ENCODE data around the gene MATK.

MATK gene

GRCh38 chr19:3788996-3789778 is 3.0 kb upstream of the MATK start:
- no peak for DNase-seq

DNA sequence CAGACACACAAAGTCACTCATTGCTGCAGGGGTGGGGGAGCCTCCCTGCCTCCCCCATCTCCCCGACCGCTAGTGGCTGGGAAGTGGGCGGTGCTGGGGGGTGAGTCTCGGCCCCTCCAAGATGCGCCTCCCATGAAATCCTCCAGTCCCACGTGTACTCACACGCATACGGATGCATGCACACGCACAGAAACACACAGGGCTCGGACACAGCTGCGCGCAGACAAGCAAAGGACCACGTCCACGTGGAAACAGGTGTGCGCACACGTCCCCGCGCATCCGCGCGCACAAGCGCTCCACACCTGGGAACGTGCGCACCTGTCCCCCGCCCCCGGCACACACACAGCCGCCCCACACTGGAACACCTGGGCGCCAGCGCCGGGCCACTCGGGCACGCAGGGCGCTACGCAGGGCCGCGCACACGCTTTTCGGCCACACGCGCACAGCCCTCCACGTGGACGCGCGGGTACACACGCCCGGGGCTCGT is 687 bp downstream of the MATK start:
- peak in 2 of 3 experiments; percentile 27 to 36 for DNase-seq

DNA sequence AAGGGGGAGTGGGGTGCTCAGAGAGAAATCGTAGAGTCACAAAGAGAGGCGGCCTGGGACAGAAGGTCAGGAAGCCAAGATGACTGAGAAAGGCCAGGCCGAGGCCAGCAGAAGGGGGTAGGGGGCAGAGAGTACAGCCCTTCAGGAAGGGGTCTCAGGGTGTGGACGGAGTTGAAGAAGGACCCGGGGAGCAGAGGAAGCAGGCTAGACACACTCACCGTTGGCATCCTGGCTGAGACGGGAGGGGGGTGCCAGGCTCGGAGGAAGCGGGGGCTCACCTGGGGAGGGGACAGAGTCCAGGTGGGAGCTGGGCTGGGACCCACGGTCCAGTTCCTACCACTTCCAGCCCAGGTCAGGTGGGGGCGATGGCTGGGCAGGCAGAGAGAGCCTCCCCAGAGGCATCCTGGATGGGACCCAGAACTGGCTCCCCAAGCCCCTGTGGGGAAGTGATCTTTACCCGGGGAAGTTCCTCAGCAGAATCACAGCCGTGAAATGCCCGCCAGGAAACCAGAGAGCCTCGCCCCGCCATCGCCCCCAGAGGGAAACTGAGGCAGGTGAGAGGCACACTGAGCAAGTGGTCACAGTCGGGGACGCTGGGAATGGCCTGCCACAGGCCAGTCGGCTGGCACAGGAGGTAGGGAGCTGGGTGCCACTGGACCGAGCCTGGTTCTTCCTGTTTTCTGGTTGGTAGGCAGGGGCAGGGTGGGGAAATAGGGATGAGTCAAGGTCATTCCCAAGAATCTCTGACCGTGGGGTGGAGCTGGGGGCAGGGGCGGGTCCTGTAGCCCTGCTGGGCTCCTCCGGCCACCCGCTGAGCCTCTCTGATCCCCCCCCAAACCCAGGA is 1.4 kb downstream of the MATK start:
- no peak for DNase-seq

- peak in 1 of 3 experiments; percentile 66 for DNase-seq
Observed at GRCh38 chr19:3783660-3784584, 2.3 kb downstream of the MATK start.

DNA sequence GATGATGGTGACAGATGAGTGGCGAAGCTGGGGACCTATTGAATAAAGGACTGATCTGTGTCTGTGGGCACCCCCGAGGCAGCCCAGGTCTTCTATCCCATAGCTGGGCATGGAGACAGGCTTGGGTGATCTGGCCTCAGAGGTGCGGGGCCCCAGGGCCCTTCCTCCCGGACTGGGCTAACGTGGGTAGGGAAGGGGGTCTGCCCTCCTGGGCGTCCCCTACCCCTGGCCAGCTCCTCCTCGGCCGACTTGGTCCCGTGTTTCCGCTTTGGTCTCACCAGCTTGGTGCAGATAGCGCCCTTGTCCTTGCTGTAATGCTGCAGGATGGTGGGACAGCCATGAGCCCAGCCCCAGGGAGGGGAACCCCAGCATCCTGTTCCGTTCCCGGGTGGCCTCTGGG is 3.3 kb downstream of the MATK start:
- no peak for DNase-seq

GRCh38 chr19:3782330-3782729 is 3.9 kb downstream of the MATK start:
- no peak for DNase-seq

DNA sequence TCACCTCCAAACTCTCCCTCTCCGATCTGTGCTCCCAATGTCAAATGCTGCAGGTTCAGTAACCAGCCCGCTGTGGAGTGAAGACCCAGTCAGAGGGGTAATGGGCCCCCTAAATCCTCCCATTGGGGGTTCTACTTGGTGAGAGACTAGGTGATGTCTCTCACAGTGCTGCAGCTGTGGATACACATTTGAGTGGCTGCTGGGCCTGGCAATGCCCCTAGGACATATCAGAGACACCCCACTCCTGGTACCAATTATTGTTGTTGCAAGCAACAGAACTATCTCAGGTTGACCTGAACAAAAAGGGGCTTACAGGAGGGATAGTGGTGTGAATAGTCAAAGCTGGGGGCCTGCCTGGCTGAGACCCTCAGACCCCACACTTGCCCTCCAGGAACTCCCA is 4.6 kb downstream of the MATK start:
- no peak for DNase-seq

DNA sequence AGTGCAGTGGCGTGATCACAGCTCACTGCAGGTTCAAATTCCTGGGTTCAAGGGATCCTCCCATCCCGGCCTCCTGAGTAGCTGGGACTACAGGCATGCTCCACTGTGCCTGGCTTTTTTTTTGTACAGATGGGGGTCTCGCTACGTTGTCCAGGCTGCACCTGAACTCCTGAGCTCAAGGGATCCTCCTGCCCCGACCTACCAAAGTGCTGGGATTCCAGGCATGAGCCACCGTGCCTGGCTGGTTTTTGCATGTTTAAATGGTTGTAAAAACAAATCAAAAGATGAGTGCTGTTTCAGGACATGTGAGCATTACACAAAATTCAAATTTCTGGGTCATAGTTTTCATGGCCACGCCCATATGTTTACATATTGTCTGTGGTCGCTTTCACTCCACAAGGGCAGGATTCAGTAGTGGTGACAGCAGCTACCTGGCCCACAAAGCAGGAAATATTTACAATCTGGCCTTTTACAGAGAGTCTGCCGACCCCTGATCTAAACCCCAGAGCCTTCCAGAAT is 5.3 kb downstream of the MATK start:
- DNase-seq, result no peak

- DNase-seq, result no peak
Observed at GRCh38 chr19:3778899-3779723, 7.1 kb downstream of the MATK start.

DNA sequence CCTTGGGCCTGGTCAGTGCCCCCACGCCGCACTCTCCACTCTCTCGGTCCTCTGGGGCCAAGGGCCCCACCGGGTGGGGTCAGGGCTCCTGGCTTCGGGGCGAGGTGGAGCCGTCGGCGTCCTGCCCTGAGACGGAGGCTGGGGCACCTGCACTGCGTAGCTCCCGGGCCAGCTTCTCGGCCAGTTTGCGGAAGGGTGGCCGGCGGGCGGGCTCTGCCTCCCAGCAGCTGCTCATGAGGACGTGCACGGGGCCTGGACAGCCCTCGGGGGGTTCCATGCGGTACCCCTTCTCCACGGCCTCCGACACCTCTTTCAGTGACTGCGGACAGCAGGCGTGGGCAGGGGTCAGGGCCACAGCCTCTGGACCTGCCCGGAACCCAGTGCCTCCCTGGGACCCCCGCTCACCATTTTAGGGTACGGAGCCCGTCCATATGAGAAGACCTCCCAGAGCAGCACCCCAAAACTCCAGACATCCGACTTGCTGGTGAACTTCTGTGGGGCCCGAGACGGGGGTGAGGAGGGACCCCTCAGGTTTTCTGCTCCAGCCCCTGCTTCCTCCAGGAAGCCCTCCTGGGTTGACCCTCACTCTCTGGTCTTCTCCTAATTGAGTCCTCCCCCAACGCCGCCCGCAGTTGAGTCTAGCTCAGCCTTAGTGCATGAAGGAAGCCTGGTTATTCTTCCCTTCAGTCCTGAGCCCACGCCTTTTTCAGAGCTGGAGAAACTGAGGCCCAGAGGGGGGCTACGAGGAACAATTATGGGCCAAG is 7.9 kb downstream of the MATK start:
- no peak for DNase-seq

GRCh38 chr19:3776479-3777040 is 9.6 kb downstream of the MATK start:
- DNase-seq, result no peak

- no peak for DNase-seq
Observed at GRCh38 chr19:3775831-3776230, 10.3 kb downstream of the MATK start.

GRCh38 chr19:3775374-3775711 is 10.8 kb downstream of the MATK start:
- DNase-seq, result no peak

DNA sequence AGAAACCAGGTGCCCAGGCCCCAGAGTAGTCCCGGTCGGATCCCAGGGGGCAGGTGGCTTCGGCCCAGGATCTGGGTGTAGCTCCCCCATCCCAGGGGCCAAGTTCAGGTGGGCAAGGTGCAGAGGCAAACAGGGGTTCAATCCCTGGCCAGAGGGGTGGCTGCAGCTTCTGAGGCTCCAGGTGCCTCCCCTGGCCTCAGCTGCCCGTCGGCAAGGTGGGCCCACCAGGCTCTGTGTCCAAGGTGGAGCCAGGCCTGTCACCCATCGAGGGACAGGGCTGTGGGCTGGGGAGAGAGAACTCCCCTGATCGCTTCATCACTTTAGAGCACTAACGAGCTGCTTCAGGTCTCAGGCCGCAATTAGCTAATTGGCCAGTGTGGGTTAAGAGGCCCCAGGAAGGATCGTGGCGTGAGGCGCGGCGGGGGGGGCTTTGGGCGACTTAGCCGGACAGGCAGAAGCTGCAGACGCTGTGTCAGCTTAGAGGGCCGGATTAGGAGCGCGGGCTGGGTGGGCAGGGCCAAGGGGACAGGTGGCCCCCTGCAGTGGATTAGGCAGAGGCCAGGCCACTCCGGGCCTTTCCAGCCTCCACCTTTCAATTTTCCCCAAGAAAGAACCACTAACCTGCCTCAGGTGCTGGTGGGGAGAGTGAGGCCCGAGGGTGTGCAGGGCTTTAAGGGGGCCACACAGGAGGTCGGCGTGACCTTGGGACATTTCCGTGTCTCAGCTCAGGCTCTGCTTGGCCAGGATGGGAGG is 11.4 kb downstream of the MATK start:
- DNase-seq, result peak in 2 of 3 experiments; percentile 29 to 65

GRCh38 chr19:3773814-3774515 is 12.2 kb downstream of the MATK start:
- DNase-seq, result no peak

- no peak for DNase-seq
Observed at GRCh38 chr19:3771906-3772455, 14.2 kb downstream of the MATK start, which contains the start of gene RAX2. Gene RAX2, minus strand, starts transcription at chr19:3772228. Its CDS starts 486 bp downstream, at chr19:3771742.

DNA sequence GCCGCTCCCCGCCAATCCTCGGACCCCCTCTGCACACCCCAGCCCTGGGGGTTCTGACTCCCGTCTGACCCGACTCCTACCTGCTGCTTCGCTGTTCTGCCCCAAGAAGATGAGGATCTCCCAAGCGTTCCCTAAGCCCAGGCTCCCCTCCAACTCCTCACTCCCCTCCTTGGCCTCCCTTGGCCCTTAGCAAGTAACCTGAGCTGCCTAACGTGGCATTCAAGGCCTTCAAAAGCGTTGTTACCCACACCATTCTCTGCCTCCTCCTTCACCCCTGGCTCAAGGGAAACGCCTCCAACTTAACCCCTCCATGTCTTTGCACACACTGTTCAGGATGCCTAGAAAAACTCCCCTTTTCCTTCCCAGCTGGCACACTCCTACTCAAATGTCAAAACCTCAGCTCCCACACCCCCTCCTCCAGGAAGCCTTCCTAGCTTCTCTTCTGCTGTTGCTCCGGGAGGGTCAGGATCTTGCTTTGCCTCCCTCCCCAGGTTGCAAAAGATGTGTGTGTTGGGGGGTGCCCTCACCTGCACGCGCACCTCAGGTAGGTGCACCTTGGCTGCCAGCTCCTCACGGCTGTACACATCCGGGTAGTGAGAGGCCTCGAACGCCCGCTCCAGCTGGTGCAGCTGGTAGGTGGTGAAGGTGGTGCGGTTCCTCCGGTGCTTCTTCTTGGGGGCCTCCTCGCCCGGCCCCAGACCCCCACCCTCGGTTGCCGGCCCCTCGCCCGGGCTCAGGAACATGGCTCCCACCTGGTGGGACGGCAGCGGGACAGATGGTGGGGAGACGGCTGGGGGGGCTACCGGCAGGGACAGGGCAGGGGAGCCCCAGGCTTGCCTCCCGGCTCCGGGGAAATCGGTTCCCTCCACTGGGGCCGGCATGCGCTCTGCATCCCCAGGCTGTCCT is 14.9 kb downstream of the MATK start:
- DNase-seq, result no peak
